Neural progenitor cell (in vitro differentiated cells): ENCODE results near the gene ATXN7.

Experiments
- CTCF ChIP-seq: fragments of 200-600 bp; sonication (generic); IDR thresholded peaks from 2 replicates; pipeline ENCODE4 v1.5.1; 2017; ENCODE audit warnings: antibody characterized with exemption, mild to moderate bottlenecking
- EZH2 ChIP-seq: fragments of 200-600 bp; sonication (generic); IDR thresholded peaks from 2 replicates; pipeline ENCODE4 v1.6.1; 2017; ENCODE audit warnings: antibody characterized with exemption, mild to moderate bottlenecking, moderate library complexity
- EZH2phosphoT487 ChIP-seq: fragments of 200-600 bp; sonication (generic); IDR thresholded peaks from 2 replicates; pipeline ENCODE4 v1.6.1; 2017; ENCODE audit warnings: antibody characterized with exemption

DNA sequence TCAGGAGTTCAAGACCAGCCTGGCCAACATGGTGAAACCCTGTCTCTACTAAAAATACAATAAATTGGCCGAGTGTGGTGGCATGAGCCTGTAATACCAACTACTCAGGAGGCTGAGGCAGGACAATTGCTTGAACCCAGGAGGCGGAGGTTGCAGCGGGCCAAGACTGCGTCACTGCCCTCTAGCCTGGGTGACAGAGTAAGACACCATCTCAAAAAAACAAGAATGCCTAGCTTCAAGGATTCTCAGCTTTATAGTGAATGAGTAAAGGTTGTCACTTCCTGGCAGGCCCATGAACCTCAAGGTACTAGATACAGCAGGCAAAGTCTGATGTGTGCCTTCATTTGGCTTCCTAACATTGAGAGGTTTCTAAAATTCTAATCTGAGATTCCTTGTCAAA, 14.5 kb upstream of the ATXN7 start:
- no peak for TF ChIP-seq CTCF
- TF ChIP-seq EZH2phosphoT487: no peak
- no peak for TF ChIP-seq EZH2
